GM23338 (cell line): Measurements from ENCODE around the gene METRN. TPM values are rescaled to one million over a fixed set of nuclear protein-coding genes. Genes with fewer than 3 reads are reported as not detected.
A peak's percentile ranks its signal among the peaks of the same experiment; 100 is the strongest.

Experiments
- ATAC-seq: fragments of 200-7000 bp; cut with Tn5 transposase; 3 replicates; pipeline ENCODE4 v1.9.1; 2020
- DNase-seq: peaks from one replicate; pipeline ENCODE4 v3.0.0-alpha.2; 2015; ENCODE audit warnings: low spot score
- H2AFZ ChIP-seq: fragments of 200-600 bp; sonication (generic); 2 replicates; pipeline ENCODE4 v1.8.0; 2016; ENCODE audit warnings: antibody characterized with exemption, mild to moderate bottlenecking, moderate library complexity
- H3F3A ChIP-seq: fragments of 200-600 bp; sonication (generic); replicated peaks from 2 replicates; pipeline ENCODE4 v1.8.0; 2017; ENCODE audit warnings: antibody characterized with exemption, mixed run types, low read depth
- H3K27ac ChIP-seq: fragments of 200-600 bp; sonication (generic); 2 replicates; pipeline ENCODE4 v1.6.1; 2016; ENCODE audit warnings: low read depth
- H3K27me3 ChIP-seq: fragments of 200-600 bp; sonication (generic); 2 replicates; pipeline ENCODE4 v1.8.0; 2016; ENCODE audit warnings: mild to moderate bottlenecking, mixed run types, moderate library complexity; ENCODE audit not compliant: insufficient read depth
- H3K36me3 ChIP-seq: fragments of 200-600 bp; sonication (generic); 2 replicates; pipeline ENCODE4 v1.8.0; 2016; ENCODE audit warnings: mild to moderate bottlenecking; ENCODE audit not compliant: insufficient read depth
- H3K4me1 ChIP-seq: fragments of 200-600 bp; sonication (generic); 2 replicates; pipeline ENCODE4 v1.8.0; 2016; ENCODE audit warnings: mild to moderate bottlenecking, moderate library complexity; ENCODE audit not compliant: insufficient read depth
- H3K4me2 ChIP-seq: fragments of 200-600 bp; sonication (generic); 2 replicates; pipeline ENCODE4 v1.7.1; 2017; ENCODE audit warnings: mixed run types
- H3K4me3 ChIP-seq: fragments of 200-600 bp; sonication (generic); 2 replicates; pipeline ENCODE4 v1.6.1; 2016; ENCODE audit warnings: mixed run types
- H3K79me2 ChIP-seq: fragments of 200-600 bp; sonication (generic); replicated peaks from 2 replicates; pipeline ENCODE4 v1.8.0; 2017; ENCODE audit warnings: mild to moderate bottlenecking; ENCODE audit not compliant: insufficient read depth
- H3K9me2 ChIP-seq: fragments of 200-600 bp; sonication (generic); 2 replicates; pipeline ENCODE4 v1.8.0; 2017; ENCODE audit not compliant: insufficient read depth
- H4K20me1 ChIP-seq: fragments of 200-600 bp; sonication (generic); replicated peaks from 2 replicates; pipeline ENCODE4 v1.8.0; 2017; ENCODE audit warnings: mild to moderate bottlenecking; ENCODE audit not compliant: insufficient read depth
- H3K27ac Mint-ChIP-seq: 2 replicates; pipeline ENCODE4 v1.8.0; 2020; ENCODE audit warnings: inconsistent platforms, mild to moderate bottlenecking, moderate library complexity, mixed read lengths
- H3K27me3 Mint-ChIP-seq: 3 replicates; pipeline ENCODE4 v1.8.0; 2022; ENCODE audit warnings: low read depth, mild to moderate bottlenecking, moderate library complexity, mixed read lengths, inconsistent platforms; ENCODE audit not compliant: insufficient read depth, poor library complexity
- H3K36me3 Mint-ChIP-seq: 3 replicates; pipeline ENCODE4 v1.8.0; 2021; ENCODE audit warnings: low read depth, mild to moderate bottlenecking, inconsistent platforms, moderate library complexity, mixed read lengths
- H3K4me1 Mint-ChIP-seq: 3 replicates; pipeline ENCODE4 v1.8.0; 2020; ENCODE audit warnings: mild to moderate bottlenecking, inconsistent platforms, mixed read lengths
- H3K4me3 Mint-ChIP-seq: 3 replicates; pipeline ENCODE4 v1.8.0; 2021; ENCODE audit warnings: moderate library complexity, mild to moderate bottlenecking, inconsistent platforms, mixed read lengths
- H3K9me3 Mint-ChIP-seq: 3 replicates; pipeline ENCODE4 v1.8.0; 2020; ENCODE audit warnings: moderate library complexity, mild to moderate bottlenecking, inconsistent platforms, mixed read lengths
- CTCF ChIP-seq, 2 experiments: fragments of 200-600 bp in 1 of 2; sonication (generic) in 1 of 2; conservative IDR thresholded peaks; 2 replicates each; pipeline versions ENCODE4 v1.5.1 to v1.6.1; 2016 to 2017; ENCODE audit warnings: antibody characterized with exemption in 2 of 2, low read depth in 2 of 2, mild to moderate bottlenecking in 2 of 2, moderate library complexity in 1 of 2
- EZH2 ChIP-seq: fragments of 200-600 bp; sonication (generic); IDR thresholded peaks from one replicate; pipeline ENCODE4 v1.8.0; 2017; ENCODE audit warnings: antibody characterized with exemption, mild to moderate bottlenecking, low read depth; ENCODE audit not compliant: unreplicated experiment
- JUNB ChIP-seq: IDR thresholded peaks from one replicate; pipeline ENCODE4 v1.6.1; 2016; ENCODE audit warnings: antibody characterized with exemption; ENCODE audit not compliant: unreplicated experiment
- NANOG ChIP-seq: IDR thresholded peaks from 2 replicates; pipeline ENCODE4 v1.6.1; 2016; ENCODE audit warnings: antibody characterized with exemption, borderline replicate concordance
- ZNF331 ChIP-seq: fragments of 250-450 bp; sonication (Bioruptor Pico); IDR thresholded peaks from 2 replicates; pipeline ENCODE4 v1.5.0; 2020; ENCODE audit warnings: low read depth, mild to moderate bottlenecking, moderate library complexity
- ZNF462 ChIP-seq: fragments of 250-450 bp; sonication (Bioruptor Pico); IDR thresholded peaks from 2 replicates; pipeline ENCODE4 v1.5.0; 2020; ENCODE audit warnings: mild to moderate bottlenecking, moderate library complexity
- polyA plus RNA-seq: library from polyadenylated mRNA; unstranded; fragments of >200 nt; fragmentation: Nextera tagmentation; extraction: Ambion mirVana; gene quantifications from 2 replicates; pipeline ENCODE4 v1.2.1, GENCODE V29; 2016
- total RNA-seq: library from RNA; depleted of rRNA; stranded (reverse); fragments of >200 nt; shearing (Covaris generic); gene quantifications from 2 replicates; pipeline ENCODE4 v1.2.3, GENCODE V29; 2014
- TF ChIP-seq, protein P1 (sequence below): IDR thresholded peaks from 2 replicates; pipeline ENCODE4 v1.6.1; 2016; ENCODE audit warnings: antibody characterized with exemption

Gene METRN
- total and polyA plus RNA-seq, 2 experiments from 2014 or later, result 18.7 to 33.0 TPM

DNA sequence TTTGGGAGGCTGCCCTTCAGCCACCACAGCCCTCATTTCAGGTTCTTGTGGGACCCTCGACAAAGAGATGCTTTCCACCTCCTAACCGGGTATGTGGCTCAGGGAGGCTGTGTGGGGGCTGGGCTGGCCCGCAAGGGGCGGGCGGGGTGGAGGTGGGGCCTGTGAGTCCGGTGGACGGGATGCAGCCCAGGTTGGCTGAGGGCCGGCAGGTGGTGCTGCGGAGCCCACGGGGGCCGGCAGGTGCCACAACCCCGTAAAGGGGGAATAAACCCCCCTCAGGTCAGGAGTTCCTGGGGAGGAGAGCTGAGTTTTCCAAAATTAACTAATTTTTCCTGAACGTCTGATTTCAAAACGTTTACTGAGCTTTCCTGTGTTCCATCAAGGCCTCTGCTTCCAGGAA is 30.8 kb downstream of the METRN start:
- Histone ChIP-seq H4K20me1 (no peaks in the 10 kb centered on the region), H2AFZ (no peak overlapping the region), H3K4me1 (no peaks in the 10 kb centered on the region), H3K79me2 (no peaks in the 10 kb centered on the region), H3K27me3 (no peaks in the 10 kb centered on the region), H3K36me3 (no peaks in the 10 kb centered on the region), H3K9me2 (no peaks in the 10 kb centered on the region), H3K27ac (no peak overlapping the region), H3F3A (0 out of 2 replicates have a peak, but pooled peaks cover 3% of the 10 kb centered on the region), H3K4me2 (no peak overlapping the region), H3K4me3 (no peak overlapping the region)
- Mint-ChIP-seq H3K36me3 (no peaks in the 10 kb centered on the region), H3K4me1 (peaks cover under 1% of the 10 kb centered on the region; the same call in 1 of the 3 replicates), H3K4me3 (no peak overlapping the region), H3K27ac (no peak overlapping the region), H3K9me3 (no peaks in the 10 kb centered on the region), H3K27me3 (peaks cover 14% of the 10 kb centered on the region)
- ATAC-seq, result peak; percentile 84
- TF ChIP-seq CTCF (conservative IDR thresholded peaks at IDR 0.05; ENCODE audit: low read depth in 2 of 2) (peak; percentile 62 to 73), EZH2 (no peak), JUNB (no peak), NANOG (no peak)
- DNase-seq, result peak; percentile 91

DNA sequence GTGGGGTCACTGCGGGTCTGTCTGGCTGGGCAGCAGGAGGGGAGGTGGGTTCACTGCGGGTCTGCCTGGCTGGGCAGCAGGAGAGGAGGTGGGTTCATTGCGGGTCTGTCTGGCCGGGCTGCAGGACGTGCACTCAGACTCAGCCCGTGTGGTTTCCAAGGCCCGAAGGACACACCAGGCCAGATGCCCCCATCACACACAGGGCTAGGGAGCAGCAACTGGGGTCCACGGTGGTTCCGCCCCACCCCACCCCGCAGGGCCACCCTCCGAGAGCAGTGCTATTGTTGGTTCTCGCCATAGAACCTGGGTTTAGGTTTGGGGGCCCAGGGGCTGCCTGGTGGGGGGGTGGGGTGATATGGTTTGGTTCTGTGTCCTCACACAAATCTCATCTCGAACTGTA is 31.7 kb downstream of the METRN start:
- H3K36me3 ChIP-seq, result no peaks in the 10 kb centered on the region
- no peaks in the 10 kb centered on the region for H3K27me3 ChIP-seq
- H3K79me2 ChIP-seq, result no peaks in the 10 kb centered on the region
- ATAC-seq, result no peak
- no peak for DNase-seq
- H2AFZ ChIP-seq, result no peak overlapping the region
- no peaks in the 10 kb centered on the region for H4K20me1 ChIP-seq
- H3F3A ChIP-seq, result 0 out of 2 replicates have a peak, but pooled peaks cover 5% of the 10 kb centered on the region
- no peaks in the 10 kb centered on the region for H3K9me2 ChIP-seq
- H3K9me3 Mint-ChIP-seq, result no peaks in the 10 kb centered on the region; the same call in 2 of the 3 replicates
- no peak for TF ChIP-seq ZNF331 (CRISPR knock-in tag)
- TF ChIP-seq, protein P1, sequence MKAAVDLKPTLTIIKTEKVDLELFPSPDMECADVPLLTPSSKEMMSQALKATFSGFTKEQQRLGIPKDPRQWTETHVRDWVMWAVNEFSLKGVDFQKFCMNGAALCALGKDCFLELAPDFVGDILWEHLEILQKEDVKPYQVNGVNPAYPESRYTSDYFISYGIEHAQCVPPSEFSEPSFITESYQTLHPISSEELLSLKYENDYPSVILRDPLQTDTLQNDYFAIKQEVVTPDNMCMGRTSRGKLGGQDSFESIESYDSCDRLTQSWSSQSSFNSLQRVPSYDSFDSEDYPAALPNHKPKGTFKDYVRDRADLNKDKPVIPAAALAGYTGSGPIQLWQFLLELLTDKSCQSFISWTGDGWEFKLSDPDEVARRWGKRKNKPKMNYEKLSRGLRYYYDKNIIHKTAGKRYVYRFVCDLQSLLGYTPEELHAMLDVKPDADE, result no peak
- TF ChIP-seq EZH2, result no peak
- no peak for TF ChIP-seq ZNF462 (CRISPR knock-in tag)
- H3K4me3 Mint-ChIP-seq, result no peak overlapping the region
- no peak overlapping the region for H3K27ac Mint-ChIP-seq
- peaks cover 10% of the 10 kb centered on the region for H3K4me1 Mint-ChIP-seq
- H3K4me1 ChIP-seq, result no peaks in the 10 kb centered on the region
- no peak overlapping the region for H3K4me3 ChIP-seq
- H3K4me2 ChIP-seq, result no peak overlapping the region
- no peaks in the 10 kb centered on the region for H3K36me3 Mint-ChIP-seq
- peaks cover 13% of the 10 kb centered on the region for H3K27me3 Mint-ChIP-seq
- no peak overlapping the region for H3K27ac ChIP-seq
